ENCODE measurements around the gene RECQL5.
A peak's percentile ranks its signal among the peaks of the same experiment; 100 is the strongest.

Gene RECQL5

GRCh38 chr17:75634754-75635609 is 32.0 kb downstream of the RECQL5 start:
- TF ChIP-seq CTCF (conservative IDR thresholded peaks at IDR 0.05; ENCODE audit: low read depth, low read length) = no peak
- H3K4me3 ChIP-seq (ENCODE audit: low read length) = no peak overlapping the region
- no peak for DNase-seq (ENCODE audit: low read depth)

DNA sequence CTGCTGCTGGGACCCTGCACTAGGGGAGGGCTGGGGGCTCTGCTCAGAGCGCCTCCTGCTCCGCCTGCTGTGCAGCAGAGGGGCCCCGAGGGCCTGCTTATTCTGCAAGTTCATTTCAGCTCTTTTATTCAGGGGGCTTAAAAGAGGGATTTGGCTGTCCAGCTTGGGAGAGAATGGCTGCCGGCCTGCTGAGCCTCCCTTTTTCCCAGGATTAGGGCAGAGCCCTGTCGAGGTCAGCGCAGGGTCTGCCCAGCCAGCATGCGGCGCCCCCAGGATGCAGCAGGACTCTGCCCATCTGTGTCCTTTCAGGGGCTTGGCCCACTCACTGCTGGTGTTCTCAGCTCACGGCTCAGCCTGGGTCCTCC is 32.6 kb downstream of the RECQL5 start:
- DNase-seq (ENCODE audit: low read depth) = no peak
- no peak overlapping the region for H3K4me3 ChIP-seq (ENCODE audit: low read length)
- TF ChIP-seq CTCF (conservative IDR thresholded peaks at IDR 0.05; ENCODE audit: low read depth, low read length) = no peak

GRCh38 chr17:75633486-75634375 is 33.2 kb downstream of the RECQL5 start:
- peak; percentile 62 for DNase-seq (ENCODE audit: low read depth)
- TF ChIP-seq CTCF (conservative IDR thresholded peaks at IDR 0.05; ENCODE audit: low read depth, low read length) = peak; percentile 69
- H3K4me3 ChIP-seq (ENCODE audit: low read length) = no peak overlapping the region

DNA sequence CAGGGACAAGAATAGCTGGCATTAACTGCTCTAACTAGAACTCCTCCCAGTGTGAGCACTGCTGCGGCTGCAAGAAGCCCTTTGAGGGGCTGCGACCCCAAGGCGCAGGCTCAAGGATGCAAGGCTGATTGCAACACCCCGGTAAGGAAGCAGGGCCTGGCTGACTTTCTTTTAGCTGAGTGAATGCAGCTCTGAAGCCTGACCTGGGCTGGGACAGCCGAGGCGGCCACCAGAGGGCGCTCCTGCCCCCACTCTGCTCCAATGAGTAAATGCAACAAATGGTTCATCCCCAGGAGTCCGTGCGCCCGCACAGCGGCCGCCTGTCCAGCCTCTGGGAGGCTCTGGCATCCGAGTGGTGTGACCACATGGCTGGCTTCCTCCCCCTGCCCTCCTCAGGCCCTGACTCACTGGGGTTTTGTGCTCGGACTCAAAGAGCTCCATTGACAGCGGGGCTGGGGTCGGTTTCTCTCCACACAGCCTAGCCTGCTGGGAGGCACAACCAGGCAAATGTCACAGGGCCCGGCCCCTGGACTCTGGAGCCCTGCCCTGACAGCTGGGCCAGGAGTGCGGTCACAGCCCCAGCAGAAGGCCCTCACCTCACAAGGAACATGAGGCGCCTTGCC is 34.0 kb downstream of the RECQL5 start, which contains the start of gene SMIM5:
Gene SMIM5, plus strand, starts transcription at position 572 of the 623 bp plus-strand sequence. CDS start 6,768 bp downstream, outside the sequence.
- peak; percentile 96 for TF ChIP-seq CTCF (conservative IDR thresholded peaks at IDR 0.05; ENCODE audit: low read depth, low read length)
- no peak for DNase-seq (ENCODE audit: low read depth)

DNA sequence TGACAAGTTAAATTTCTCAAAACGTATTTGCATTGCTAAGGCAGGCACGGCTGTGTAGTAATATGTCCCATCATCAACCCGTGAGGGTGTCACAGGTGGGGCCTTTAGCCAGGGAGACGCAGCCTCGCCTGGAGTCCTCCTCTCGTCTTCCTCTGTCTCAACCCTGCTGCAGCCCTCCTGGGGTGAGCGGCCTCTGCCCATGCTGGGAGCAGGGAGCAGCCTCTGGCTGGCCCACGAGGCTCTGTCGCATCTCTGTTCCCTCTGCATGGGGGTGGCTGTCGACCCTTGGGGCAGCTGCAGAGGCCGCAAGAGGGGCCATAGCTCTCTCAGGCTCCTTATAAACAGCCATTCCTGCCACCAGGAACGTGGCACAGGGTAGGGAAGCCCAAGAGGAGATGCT is 34.5 kb downstream of the RECQL5 start:
- H3K4me3 ChIP-seq (ENCODE audit: low read length) = no peak overlapping the region
- DNase-seq (ENCODE audit: low read depth) = no peak

More for the DNA sequence above, 34.0 kb downstream of the RECQL5 start, which contains the start of gene SMIM5:
- H3K4me3 ChIP-seq (ENCODE audit: low read length) = no peak within 1 kb of the TSS

GRCh38 chr17:75631353-75631752 is 35.6 kb downstream of the RECQL5 start:
- DNase-seq (ENCODE audit: low read depth) = no peak
- no peak overlapping the region for H3K4me3 ChIP-seq (ENCODE audit: low read length)

More for the DNA sequence above, 34.5 kb downstream of the RECQL5 start:
- no peak for TF ChIP-seq CTCF (conservative IDR thresholded peaks at IDR 0.05; ENCODE audit: low read depth, low read length)

More at GRCh38 chr17:75631353-75631752, 35.6 kb downstream of the RECQL5 start:
- no peak for TF ChIP-seq CTCF (conservative IDR thresholded peaks at IDR 0.05; ENCODE audit: low read depth, low read length)
